ENCODE data around the gene MSANTD3.
A peak's percentile ranks its signal among the peaks of the same experiment; 100 is the strongest.
"Not testable (repeated sequence)": the region's sequence is repeated elsewhere in the genome, so short reads cannot be mapped to it uniquely, and the experiment has no call there.

Gene MSANTD3

DNA sequence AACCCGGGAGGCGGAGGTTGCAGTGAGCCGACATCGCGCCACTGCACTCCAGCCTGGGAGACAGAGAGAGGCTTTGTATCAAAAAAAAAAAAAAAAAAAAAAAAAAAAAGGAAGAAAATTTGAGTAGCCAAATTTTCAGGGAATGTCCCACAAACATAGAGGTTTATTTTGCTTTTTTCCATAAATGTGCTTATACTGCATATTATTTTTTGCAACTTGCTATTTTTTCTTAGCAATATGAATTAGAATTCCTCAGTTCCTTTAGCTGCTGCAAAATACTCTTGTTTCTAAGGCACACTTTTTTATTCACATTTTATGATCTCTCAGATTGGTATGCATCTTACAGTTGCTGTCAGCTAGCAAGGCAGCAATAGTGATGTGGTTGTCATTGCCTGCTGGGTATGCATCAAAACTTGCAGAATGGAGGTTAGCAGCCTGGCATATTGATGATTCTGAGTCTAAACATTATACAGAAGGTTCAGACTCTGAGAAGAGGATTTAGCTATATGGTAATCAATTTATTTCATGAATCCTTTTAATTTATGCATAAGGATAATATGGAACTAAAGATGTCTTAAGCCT is 13.0 kb upstream of the MSANTD3 start:
- no peak for DNase-seq
- TF ChIP-seq GATA1 (IDR thresholded peaks at IDR 0.05; ENCODE audit: low read depth, low read length): no peak
- no peak for TF ChIP-seq POLR2A (IDR thresholded peaks at IDR 0.05; ENCODE audit: low read length)

DNA sequence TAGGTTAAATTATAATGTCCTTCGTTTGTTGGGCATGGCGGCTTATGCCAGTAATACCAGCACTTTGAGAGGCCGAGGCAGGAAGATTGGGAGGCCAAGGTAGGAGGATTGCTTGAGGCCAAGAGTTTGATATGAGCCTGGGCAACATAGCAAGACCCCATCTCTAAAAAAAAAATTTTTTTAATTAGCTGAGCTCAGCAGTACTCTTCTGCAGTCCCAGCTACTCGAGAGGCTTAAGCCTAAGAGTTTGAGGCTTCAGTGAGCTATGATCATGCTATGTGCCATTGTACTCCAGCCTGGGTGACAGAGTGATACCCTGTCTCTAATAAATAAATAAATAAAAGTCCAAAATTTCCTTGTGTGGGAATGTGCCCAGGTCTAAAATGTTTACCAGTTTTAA is 9.1 kb upstream of the MSANTD3 start:
- TF ChIP-seq GATA1 (IDR thresholded peaks at IDR 0.05; ENCODE audit: low read depth, low read length) (no peak), POLR2A (IDR thresholded peaks at IDR 0.05; ENCODE audit: low read length) (no peak)
- DNase-seq: no peak

DNA sequence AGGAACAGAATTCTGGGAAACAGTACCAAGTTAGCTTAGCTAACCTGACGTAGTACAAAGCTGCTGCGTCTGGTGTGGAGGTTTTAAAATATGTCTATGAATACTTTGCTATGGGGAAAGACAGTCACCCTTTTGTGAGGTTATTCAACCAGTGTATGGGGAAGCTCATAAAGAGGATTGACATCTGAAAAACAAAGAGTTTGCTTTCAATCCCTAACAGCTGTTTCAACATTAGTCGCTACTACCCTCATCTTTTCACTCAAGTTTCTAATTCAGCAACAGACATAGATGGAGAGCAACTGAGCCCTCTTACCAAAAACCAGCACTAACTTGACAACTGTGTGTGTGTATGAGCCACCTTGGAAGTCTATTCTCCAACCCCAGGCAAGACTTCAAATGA is 7.8 kb upstream of the MSANTD3 start:
- TF ChIP-seq POLR2A (IDR thresholded peaks at IDR 0.05; ENCODE audit: low read length) (no peak), GATA1 (IDR thresholded peaks at IDR 0.05; ENCODE audit: low read depth, low read length) (no peak)
- no peak for DNase-seq

DNA sequence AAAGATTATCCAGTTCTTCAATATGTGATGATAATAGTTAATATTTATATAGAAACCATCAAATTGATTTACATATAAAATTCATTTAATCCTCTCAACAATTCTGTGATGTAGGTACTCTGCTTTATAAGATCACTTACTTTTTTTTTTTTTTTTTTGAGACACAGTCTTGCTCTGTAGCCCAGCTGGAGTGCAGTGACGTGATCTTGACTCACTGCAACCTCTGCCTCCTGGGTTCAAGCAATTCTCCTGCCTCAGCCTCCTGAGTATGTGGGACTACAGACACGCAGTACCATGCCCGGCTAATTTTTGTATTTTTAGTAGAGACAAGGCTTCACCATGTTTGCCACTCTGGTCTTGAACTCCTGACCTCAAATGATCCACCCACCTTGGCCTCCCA is 5.8 kb upstream of the MSANTD3 start:
- not testable (repeated sequence) for DNase-seq

DNA sequence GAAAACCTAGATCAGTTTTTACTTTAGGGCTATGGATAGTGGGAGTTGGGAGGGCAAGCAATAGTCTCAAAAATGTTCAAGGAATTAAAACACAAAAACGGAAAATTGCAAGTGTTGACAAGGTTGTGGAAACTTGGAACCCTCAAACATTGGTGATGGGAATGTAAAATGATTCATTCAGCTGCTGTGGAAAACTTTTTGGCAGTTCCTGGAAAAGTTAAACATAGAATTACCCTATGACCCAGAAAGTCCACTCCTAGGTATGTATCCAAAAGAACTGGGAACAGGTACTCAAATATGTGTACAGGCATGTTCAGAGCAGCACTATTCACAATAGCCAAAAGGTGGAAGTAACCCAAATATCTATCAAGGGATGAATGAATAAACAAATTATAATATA is 1.2 kb upstream of the MSANTD3 start:
- DNase-seq: no peak
- TF ChIP-seq POLR2A (IDR thresholded peaks at IDR 0.05; ENCODE audit: low read length) (no peak), GATA1 (IDR thresholded peaks at IDR 0.05; ENCODE audit: low read depth, low read length) (no peak)

DNA sequence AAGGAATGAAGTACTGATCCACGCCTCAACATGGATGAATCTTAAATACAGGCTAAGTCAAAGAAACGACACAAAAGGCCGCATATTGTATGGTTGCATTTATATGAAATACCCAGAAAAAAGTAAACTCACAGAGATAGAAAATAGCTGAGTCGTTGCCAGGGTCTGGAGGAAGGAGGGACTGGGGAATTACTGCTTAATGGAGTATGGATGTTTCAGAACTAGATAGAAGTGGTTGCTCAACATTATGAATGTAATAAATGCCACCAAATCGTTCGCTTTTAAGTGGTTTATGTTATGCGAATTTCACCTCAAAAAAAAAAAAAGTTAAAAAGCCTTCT is 784 bp upstream of the MSANTD3 start:
- peak in 1 of 2 experiments; percentile 57 for DNase-seq
- TF ChIP-seq POLR2A (IDR thresholded peaks at IDR 0.05; ENCODE audit: low read length) (no peak), GATA1 (IDR thresholded peaks at IDR 0.05; ENCODE audit: low read depth, low read length) (no peak)

DNA sequence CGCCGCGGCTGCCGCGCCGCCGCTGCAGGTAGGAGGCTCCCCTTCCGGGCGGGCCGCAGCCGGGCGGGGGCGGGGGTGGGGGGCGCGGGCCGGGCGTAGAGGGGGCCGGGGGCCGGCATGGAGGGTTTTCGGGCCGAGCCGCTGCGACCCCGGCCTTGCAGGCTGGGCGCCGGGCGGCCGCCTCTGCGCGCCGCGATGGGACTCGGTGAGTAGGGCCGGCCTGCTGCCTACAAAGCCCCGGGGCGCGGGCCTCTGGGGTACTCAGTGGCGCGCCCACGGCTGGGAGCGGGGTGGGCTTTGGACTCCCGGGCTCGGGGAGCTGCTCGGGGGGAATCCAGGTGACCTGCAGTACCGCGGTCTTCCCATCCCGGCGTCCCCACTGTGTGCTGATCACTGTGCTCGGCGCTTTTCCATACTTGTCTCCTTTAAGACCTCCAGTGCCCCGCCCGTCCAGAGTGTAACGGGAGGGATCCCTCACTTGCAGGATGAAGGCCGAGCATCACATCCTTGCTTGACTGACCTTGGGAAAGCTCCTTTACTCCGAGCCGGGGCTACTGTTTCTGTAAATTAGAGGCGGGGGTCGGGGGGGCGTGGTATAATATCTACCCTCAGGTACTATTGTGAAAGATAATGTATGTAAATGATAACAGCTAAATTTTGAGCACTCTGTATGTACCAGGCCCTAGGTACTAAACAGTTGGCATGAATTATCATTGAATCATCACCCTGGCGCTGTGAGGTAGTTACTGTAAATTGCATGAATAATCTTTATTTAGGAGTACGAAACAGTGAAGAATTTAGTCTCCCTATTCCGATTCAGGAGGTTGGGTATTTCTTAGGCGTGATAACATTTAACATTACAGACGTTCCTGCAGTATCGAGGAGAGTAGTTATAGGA is 672 bp downstream of the MSANTD3 start:
- no peak for TF ChIP-seq POLR2A (IDR thresholded peaks at IDR 0.05; ENCODE audit: low read length)
- no peak for TF ChIP-seq GATA1 (IDR thresholded peaks at IDR 0.05; ENCODE audit: low read depth, low read length)
- peak; percentile 71 to 72 for DNase-seq

DNA sequence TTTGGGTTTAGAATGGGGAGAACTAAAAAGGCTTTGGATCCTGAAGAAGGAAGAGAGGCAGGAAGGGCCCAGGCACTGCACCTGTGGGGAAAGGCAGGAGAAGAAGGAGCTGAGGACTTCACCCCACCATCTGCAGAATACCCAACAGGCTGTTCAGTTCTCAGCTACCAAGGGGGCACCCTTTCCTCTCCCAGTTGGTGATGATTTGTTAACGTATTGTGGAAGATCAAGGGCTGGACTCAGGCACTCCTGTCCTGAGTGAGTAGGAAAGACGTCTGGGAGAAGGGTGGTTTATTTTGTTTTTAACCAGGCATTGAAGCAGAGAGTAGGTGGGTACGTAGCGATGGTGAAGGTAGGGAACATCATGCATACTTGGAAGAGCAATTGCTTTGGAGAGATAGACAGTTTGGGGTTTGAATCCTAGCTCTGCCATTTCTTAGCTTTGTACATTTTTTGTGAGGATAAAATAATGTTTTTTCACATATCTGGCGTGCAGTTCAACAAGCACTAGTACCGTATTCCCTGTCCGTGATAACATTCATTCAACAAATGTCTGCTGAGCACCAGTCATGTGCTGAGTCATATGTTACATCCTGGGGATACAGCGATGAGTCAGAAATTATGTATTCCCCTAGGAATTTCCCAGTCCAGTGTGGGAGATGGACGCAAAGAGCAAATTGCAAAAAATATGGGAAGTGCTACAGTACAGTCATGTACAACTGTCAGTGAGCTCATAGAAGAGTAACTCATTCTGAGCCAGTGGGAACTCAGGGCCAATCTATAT is 2.1 kb downstream of the MSANTD3 start:
- no peak for TF ChIP-seq GATA1 (IDR thresholded peaks at IDR 0.05; ENCODE audit: low read depth, low read length)
- no peak for TF ChIP-seq POLR2A (IDR thresholded peaks at IDR 0.05; ENCODE audit: low read length)
- no peak for DNase-seq

DNA sequence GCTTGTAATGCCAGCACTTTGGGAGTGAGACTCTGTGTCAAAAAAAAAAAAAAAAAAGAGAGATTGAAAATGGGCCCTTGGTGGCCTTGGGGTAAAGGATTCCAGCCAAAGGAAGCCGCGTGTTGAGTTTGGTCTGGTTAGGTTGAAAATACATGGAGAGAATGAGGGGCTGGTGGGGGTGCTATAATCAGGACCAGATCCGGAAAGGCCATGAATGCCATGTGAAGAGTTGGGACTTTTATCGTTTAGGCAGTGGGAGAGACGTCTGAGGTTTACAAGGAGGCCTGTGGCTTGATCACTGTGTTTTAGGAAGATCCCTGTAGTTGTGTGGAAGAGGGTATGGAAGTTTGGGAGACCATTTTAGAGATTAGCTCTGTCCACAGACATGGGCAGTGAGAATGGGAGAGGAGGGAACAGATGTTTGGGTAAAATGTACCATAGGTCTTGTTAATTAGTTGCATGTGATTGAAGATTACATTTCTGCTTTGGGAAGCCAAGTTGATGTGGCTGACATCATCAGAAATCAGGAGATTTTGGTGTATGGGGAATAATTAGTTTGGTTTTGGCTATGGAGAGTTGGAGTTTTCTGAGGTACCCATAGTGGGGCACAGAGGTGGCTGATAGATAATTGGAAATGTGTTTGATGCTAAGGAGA is 3.5 kb downstream of the MSANTD3 start:
- TF ChIP-seq POLR2A (IDR thresholded peaks at IDR 0.05; ENCODE audit: low read length) (no peak), GATA1 (IDR thresholded peaks at IDR 0.05; ENCODE audit: low read depth, low read length) (no peak)
- no peak for DNase-seq

DNA sequence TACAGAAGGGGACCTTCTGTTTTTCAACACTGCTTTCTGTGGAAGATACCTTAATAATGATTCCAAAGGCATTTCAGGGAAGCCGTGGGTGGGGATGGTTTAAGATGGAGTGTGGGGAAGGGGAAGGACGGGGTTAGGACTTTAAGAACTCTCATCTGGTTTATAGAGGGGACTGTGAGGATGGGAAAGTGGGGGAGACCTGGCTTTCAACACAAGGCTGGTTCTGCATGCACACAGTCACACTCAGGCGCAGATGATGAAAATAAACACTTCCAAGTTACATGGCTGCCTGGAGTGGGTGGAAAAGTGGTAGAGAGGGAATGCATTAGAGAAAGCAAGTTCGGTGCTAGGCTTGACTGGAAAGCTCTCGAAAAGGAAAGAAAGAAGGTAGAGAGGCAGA is 4.9 kb downstream of the MSANTD3 start:
- DNase-seq: no peak
- TF ChIP-seq POLR2A (IDR thresholded peaks at IDR 0.05; ENCODE audit: low read length) (no peak), GATA1 (IDR thresholded peaks at IDR 0.05; ENCODE audit: low read depth, low read length) (no peak)

DNA sequence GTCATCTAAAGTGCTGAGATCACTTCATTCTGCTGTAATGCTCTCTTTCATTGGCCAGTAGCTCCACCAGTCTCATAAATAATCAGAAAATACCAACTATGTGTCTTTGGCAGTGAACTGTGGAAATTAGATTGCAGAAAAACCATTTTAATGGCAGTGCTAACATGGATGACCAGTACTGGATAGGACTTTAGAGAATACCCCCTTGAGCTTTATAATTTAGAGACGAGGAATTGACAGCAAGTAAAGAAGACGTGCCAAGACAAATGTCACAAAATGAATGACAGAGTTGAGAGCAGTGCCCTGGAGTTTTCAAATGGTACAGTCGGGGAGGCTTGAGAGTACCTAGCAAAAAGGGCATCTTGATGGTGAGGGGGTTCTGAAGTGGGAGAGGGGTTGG is 5.8 kb downstream of the MSANTD3 start:
- DNase-seq: no peak
- TF ChIP-seq GATA1 (IDR thresholded peaks at IDR 0.05; ENCODE audit: low read depth, low read length) (no peak), POLR2A (IDR thresholded peaks at IDR 0.05; ENCODE audit: low read length) (no peak)

DNA sequence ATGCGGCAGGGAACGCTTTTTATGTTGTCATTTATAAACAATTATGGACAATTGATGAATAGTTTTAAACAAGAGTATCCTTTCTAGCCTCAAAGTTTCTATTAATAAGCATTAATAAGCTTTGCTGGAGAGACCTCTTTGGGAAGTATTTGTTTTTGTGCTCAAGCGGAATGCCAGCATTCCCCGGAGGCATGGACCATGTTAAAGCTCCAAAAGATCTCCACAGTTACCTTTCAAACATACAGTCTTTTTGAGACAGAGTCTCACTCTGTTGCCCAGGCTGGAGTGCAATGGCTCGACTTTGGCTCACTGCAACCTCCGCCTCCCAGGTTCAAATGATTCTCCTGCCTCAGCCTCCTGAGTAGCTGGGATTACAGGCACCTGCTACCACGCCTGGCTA is 9.6 kb downstream of the MSANTD3 start:
- DNase-seq: no peak
- TF ChIP-seq GATA1 (IDR thresholded peaks at IDR 0.05; ENCODE audit: low read depth, low read length): no peak
- TF ChIP-seq POLR2A (IDR thresholded peaks at IDR 0.05; ENCODE audit: low read length): no peak

DNA sequence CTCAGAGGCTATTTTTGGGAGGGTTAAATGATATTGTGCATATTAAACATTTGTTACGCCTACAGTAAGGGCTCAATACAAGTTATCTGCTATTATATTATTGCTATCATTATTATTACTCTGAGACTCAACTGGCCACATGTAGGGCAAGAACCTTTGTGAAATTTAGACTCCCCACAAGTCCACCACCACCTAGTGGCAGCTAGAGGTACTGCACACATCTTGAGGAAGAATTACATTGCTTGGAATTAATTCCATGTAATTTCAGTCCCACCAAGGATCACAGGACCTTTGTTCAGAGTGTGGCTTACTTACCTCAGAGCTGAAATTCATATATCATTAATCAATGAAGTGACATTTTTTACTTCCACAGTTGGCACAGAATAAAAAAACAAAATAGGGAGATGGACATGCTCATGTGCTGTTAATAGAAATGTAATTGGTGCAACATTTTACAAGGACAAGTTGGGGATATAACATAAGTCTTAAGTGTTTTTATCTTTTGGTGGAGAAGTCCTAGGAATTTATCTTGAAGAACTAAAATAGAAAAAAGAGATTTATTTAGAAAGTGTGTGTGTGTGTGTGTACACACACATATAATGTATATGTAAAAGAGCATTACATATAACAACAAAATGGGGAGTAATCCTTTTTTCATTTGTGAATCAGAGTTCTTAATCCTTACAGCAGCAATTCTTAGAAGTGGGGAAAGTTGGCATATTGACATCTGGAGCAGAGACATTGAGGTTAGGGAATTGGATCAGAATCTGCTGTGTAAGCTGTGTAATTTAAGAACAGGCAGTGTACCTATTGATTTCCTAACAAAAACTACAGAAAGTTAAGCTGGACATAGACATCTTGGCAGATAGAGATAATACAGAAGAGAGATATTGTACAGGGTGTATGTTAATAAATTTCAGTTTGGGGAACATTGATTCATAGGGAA is 11.2 kb downstream of the MSANTD3 start:
- TF ChIP-seq POLR2A (IDR thresholded peaks at IDR 0.05; ENCODE audit: low read length): no peak
- TF ChIP-seq GATA1 (IDR thresholded peaks at IDR 0.05; ENCODE audit: low read depth, low read length): no peak

More for the DNA sequence above, 11.2 kb downstream of the MSANTD3 start:
- DNase-seq: peak; percentile 76 to 85

Data from erythroblast (primary cell).